T-helper 17 cell (primary cell): ENCODE measurements around the gene SNCAIP. TPM values are rescaled to one million over a fixed set of nuclear protein-coding genes. Genes with fewer than 3 reads are reported as not detected.

Experiments used
- ATAC-seq: fragments of 150-1000 bp; cut with Tn5 transposase; 2 replicates; pipeline ENCODE4 v1.10.0; 2021; ENCODE audit warnings: mild to moderate bottlenecking, moderate library complexity
- DNase-seq, 3 donors: peaks; one replicate each; pipeline versions ENCODE4 v3.0.0 to v3.0.0-alpha.2; 2020 to 2021
- H3K9me3 ChIP-seq: one replicate; pipeline ENCODE4 v1.7.0; 2013; ENCODE audit warnings: low read length, mild to moderate bottlenecking; ENCODE audit not compliant: control insufficient read depth, poor library complexity, severe bottlenecking
- H3K27ac Mint-ChIP-seq: one replicate; pipeline ENCODE4 v1.8.0; 2022; ENCODE audit warnings: mild to moderate bottlenecking, moderate library complexity, mixed read lengths
- H3K27me3 Mint-ChIP-seq: one replicate; pipeline ENCODE4 v1.8.0; 2022; ENCODE audit warnings: mixed read lengths
- H3K36me3 Mint-ChIP-seq: one replicate; pipeline ENCODE4 v1.8.0; 2022; ENCODE audit warnings: low read depth, mixed read lengths
- H3K4me1 Mint-ChIP-seq: one replicate; pipeline ENCODE4 v1.8.0; 2022; ENCODE audit warnings: mild to moderate bottlenecking, mixed read lengths
- H3K4me3 Mint-ChIP-seq: one replicate; pipeline ENCODE4 v1.8.0; 2022; ENCODE audit warnings: mild to moderate bottlenecking, moderate library complexity, mixed read lengths
- total RNA-seq, 4 donors: library from RNA in 2 of 4; stranded (reverse) in 2 of 4; gene quantifications; one replicate each; pipeline ENCODE4 v1.2.3 and lab custom pipeline; 2022 to 2026

Gene SNCAIP
- total RNA-seq, 2 donors from 2014 or later, result not detected

- DNase-seq (no peak), ATAC-seq (no peak)
- Mint-ChIP-seq H3K27ac (no peak overlapping the region), H3K27me3 (no peaks in the 10 kb centered on the region), H3K4me3 (no peak overlapping the region), H3K4me1 (no peaks in the 10 kb centered on the region), H3K36me3 (no peaks in the 10 kb centered on the region)
- H3K9me3 ChIP-seq, result no peaks in the 10 kb centered on the region
Measured at GRCh38 chr5:122354293-122354692, 42.3 kb downstream of the SNCAIP start.

- H3K9me3 ChIP-seq, result no peaks in the 10 kb centered on the region
- H3K27ac Mint-ChIP-seq, result no peak overlapping the region
- no peaks in the 10 kb centered on the region for H3K36me3 Mint-ChIP-seq
- ATAC-seq (no peak), DNase-seq (no peak)
- no peaks in the 10 kb centered on the region for H3K27me3 Mint-ChIP-seq
- H3K4me3 Mint-ChIP-seq, result no peak overlapping the region
- H3K4me1 Mint-ChIP-seq, result no peaks in the 10 kb centered on the region
Measured at GRCh38 chr5:122355324-122355723, 43.3 kb downstream of the SNCAIP start.

GRCh38 chr5:122356855-122357254 is 44.8 kb downstream of the SNCAIP start:
- H3K27ac Mint-ChIP-seq, result no peak overlapping the region

GRCh38 chr5:122358372-122358979 is 46.4 kb downstream of the SNCAIP start:
- no peaks in the 10 kb centered on the region for H3K4me1 Mint-ChIP-seq
- no peak overlapping the region for H3K27ac Mint-ChIP-seq

More at GRCh38 chr5:122356855-122357254, 44.8 kb downstream of the SNCAIP start:
- Mint-ChIP-seq H3K4me1 (no peaks in the 10 kb centered on the region), H3K27me3 (no peaks in the 10 kb centered on the region), H3K4me3 (no peak overlapping the region), H3K36me3 (no peaks in the 10 kb centered on the region)
- ATAC-seq, result no peak
- no peak for DNase-seq
- no peaks in the 10 kb centered on the region for H3K9me3 ChIP-seq

GRCh38 chr5:122362361-122362760 is 50.3 kb downstream of the SNCAIP start:
- ATAC-seq (no peak), DNase-seq (no peak)
- Mint-ChIP-seq H3K27ac (no peak overlapping the region), H3K4me3 (no peak overlapping the region), H3K27me3 (no peaks in the 10 kb centered on the region), H3K36me3 (peaks cover 2% of the 10 kb centered on the region), H3K4me1 (no peaks in the 10 kb centered on the region)
- no peaks in the 10 kb centered on the region for H3K9me3 ChIP-seq

More at GRCh38 chr5:122358372-122358979, 46.4 kb downstream of the SNCAIP start:
- no peaks in the 10 kb centered on the region for H3K27me3 Mint-ChIP-seq
- peaks cover 2% of the 10 kb centered on the region for H3K36me3 Mint-ChIP-seq
- DNase-seq (no peak), ATAC-seq (no peak)
- H3K9me3 ChIP-seq, result no peaks in the 10 kb centered on the region
- no peak overlapping the region for H3K4me3 Mint-ChIP-seq

GRCh38 chr5:122363623-122364022 is 51.6 kb downstream of the SNCAIP start:
- no peak for ATAC-seq
- H3K27me3 Mint-ChIP-seq, result no peaks in the 10 kb centered on the region
- no peak for DNase-seq
- peaks cover 2% of the 10 kb centered on the region for H3K36me3 Mint-ChIP-seq
- no peak overlapping the region for H3K27ac Mint-ChIP-seq
- H3K4me3 Mint-ChIP-seq, result no peak overlapping the region
- H3K9me3 ChIP-seq, result no peaks in the 10 kb centered on the region
- no peaks in the 10 kb centered on the region for H3K4me1 Mint-ChIP-seq

GRCh38 chr5:122366501-122366900 is 54.5 kb downstream of the SNCAIP start:
- peaks cover 2% of the 10 kb centered on the region for H3K36me3 Mint-ChIP-seq
- H3K4me1 Mint-ChIP-seq, result no peaks in the 10 kb centered on the region
- no peak for DNase-seq
- no peaks in the 10 kb centered on the region for H3K9me3 ChIP-seq
- H3K4me3 Mint-ChIP-seq, result no peak overlapping the region
- H3K27ac Mint-ChIP-seq, result no peak overlapping the region
- no peaks in the 10 kb centered on the region for H3K27me3 Mint-ChIP-seq
- no peak for ATAC-seq

- H3K9me3 ChIP-seq, result no peaks in the 10 kb centered on the region
- Mint-ChIP-seq H3K4me3 (no peak overlapping the region), H3K27ac (no peak overlapping the region), H3K4me1 (no peaks in the 10 kb centered on the region), H3K27me3 (no peaks in the 10 kb centered on the region), H3K36me3 (no peaks in the 10 kb centered on the region)
- no peak for DNase-seq
- ATAC-seq, result no peak
Measured at GRCh38 chr5:122367456-122367855, 55.4 kb downstream of the SNCAIP start.

- Mint-ChIP-seq H3K36me3 (no peaks in the 10 kb centered on the region), H3K27ac (no peak overlapping the region), H3K4me3 (no peak overlapping the region), H3K27me3 (no peaks in the 10 kb centered on the region), H3K4me1 (no peaks in the 10 kb centered on the region)
- ATAC-seq (no peak), DNase-seq (no peak)
- no peaks in the 10 kb centered on the region for H3K9me3 ChIP-seq
Measured at GRCh38 chr5:122368510-122369251, 56.6 kb downstream of the SNCAIP start.

GRCh38 chr5:122369253-122369815 is 57.3 kb downstream of the SNCAIP start:
- DNase-seq, result no peak
- H3K4me3 Mint-ChIP-seq, result no peak overlapping the region
- H3K9me3 ChIP-seq, result no peaks in the 10 kb centered on the region
- H3K4me1 Mint-ChIP-seq, result no peaks in the 10 kb centered on the region
- H3K27ac Mint-ChIP-seq, result no peak overlapping the region
- H3K36me3 Mint-ChIP-seq, result no peaks in the 10 kb centered on the region
- no peaks in the 10 kb centered on the region for H3K27me3 Mint-ChIP-seq
- ATAC-seq, result no peak

- ATAC-seq (no peak), DNase-seq (no peak)
- no peaks in the 10 kb centered on the region for H3K9me3 ChIP-seq
- H3K36me3 Mint-ChIP-seq, result no peaks in the 10 kb centered on the region
- H3K27me3 Mint-ChIP-seq, result no peaks in the 10 kb centered on the region
- H3K4me1 Mint-ChIP-seq, result no peaks in the 10 kb centered on the region
- H3K27ac Mint-ChIP-seq, result no peak overlapping the region
- H3K4me3 Mint-ChIP-seq, result no peak overlapping the region
Measured at GRCh38 chr5:122371511-122372151, 59.6 kb downstream of the SNCAIP start.

- Mint-ChIP-seq H3K4me1 (no peaks in the 10 kb centered on the region), H3K27me3 (no peaks in the 10 kb centered on the region), H3K27ac (no peak overlapping the region), H3K4me3 (no peak overlapping the region), H3K36me3 (no peaks in the 10 kb centered on the region)
- H3K9me3 ChIP-seq, result no peaks in the 10 kb centered on the region
- ATAC-seq, result no peak
- no peak for DNase-seq
Measured at GRCh38 chr5:122374110-122374509, 62.1 kb downstream of the SNCAIP start.

GRCh38 chr5:122375801-122376200 is 63.8 kb downstream of the SNCAIP start:
- ATAC-seq, result no peak
- no peaks in the 10 kb centered on the region for H3K27me3 Mint-ChIP-seq
- no peak overlapping the region for H3K4me3 Mint-ChIP-seq
- DNase-seq, result no peak
- no peak overlapping the region for H3K27ac Mint-ChIP-seq
- no peaks in the 10 kb centered on the region for H3K9me3 ChIP-seq
- no peaks in the 10 kb centered on the region for H3K36me3 Mint-ChIP-seq
- H3K4me1 Mint-ChIP-seq, result no peaks in the 10 kb centered on the region
